Liver (tissue), 9 donors: Measurements from ENCODE around the gene DTYMK. TPM values are rescaled to one million over a fixed set of nuclear protein-coding genes. Genes with fewer than 3 reads are reported as not detected.

ENCODE experiments used
- DNase-seq: peaks from one replicate; pipeline ENCODE4 v3.0.0-alpha.2; 2017; ENCODE audit warnings: low spot score
- H3K27ac ChIP-seq, 2 donors: one replicate each; pipeline ENCODE4 v1.7.0; 2013; ENCODE audit warnings: inconsistent platforms in 2 of 2, low read length in 2 of 2, control low read depth in 1 of 2, low read depth in 1 of 2, mild to moderate bottlenecking in 1 of 2
- H3K27me3 ChIP-seq, 4 donors: one replicate each; pipeline versions ENCODE4 v1.6.1 to v1.7.0; 2013; ENCODE audit warnings: low read length in 3 of 4, inconsistent platforms in 1 of 4, mild to moderate bottlenecking in 1 of 4, moderate library complexity in 1 of 4; ENCODE audit not compliant: control insufficient read depth in 4 of 4, insufficient read depth in 4 of 4
- H3K36me3 ChIP-seq, 4 donors: one replicate each; pipeline versions ENCODE4 v1.6.1 to v1.7.0; 2013; ENCODE audit warnings: low read length in 3 of 4, mild to moderate bottlenecking in 3 of 4, low read depth in 1 of 4, moderate library complexity in 1 of 4; ENCODE audit not compliant: control insufficient read depth in 4 of 4, insufficient read depth in 3 of 4
- H3K4me1 ChIP-seq, 4 donors: one replicate each; pipeline versions ENCODE4 v1.6.1 to v1.7.0; 2013; ENCODE audit warnings: low read length in 3 of 4, mild to moderate bottlenecking in 3 of 4, moderate library complexity in 1 of 4; ENCODE audit not compliant: control insufficient read depth in 4 of 4, insufficient read depth in 4 of 4
- H3K4me3 ChIP-seq, 3 donors: one replicate each; pipeline versions ENCODE4 v1.6.1 to v1.7.0; 2013; ENCODE audit warnings: low read length in 3 of 3, control low read depth in 1 of 3, low read depth in 1 of 3, mild to moderate bottlenecking in 1 of 3
- H3K9ac ChIP-seq, 2 donors: one replicate each; pipeline ENCODE4 v1.7.0; 2013; ENCODE audit warnings: low read length in 2 of 2, mild to moderate bottlenecking in 2 of 2, moderate library complexity in 2 of 2, control low read depth in 1 of 2, low read depth in 1 of 2
- H3K9me3 ChIP-seq, 4 donors: one replicate each; pipeline versions ENCODE4 v1.6.1 to v1.7.0; 2013; ENCODE audit warnings: low read length in 3 of 4; ENCODE audit not compliant: control insufficient read depth in 4 of 4
- EGR1 ChIP-seq, 2 donors: IDR thresholded peaks; 2 replicates each; pipeline ENCODE4 v1.6.1; 2016 to 2018; ENCODE audit warnings: antibody characterized with exemption in 2 of 2, low read depth in 2 of 2
- FOXA1 ChIP-seq: IDR thresholded peaks from 2 replicates; pipeline ENCODE4 v1.6.1; 2016; ENCODE audit warnings: antibody characterized with exemption
- FOXA2 ChIP-seq: IDR thresholded peaks from 2 replicates; pipeline ENCODE4 v1.6.1; 2016; ENCODE audit warnings: antibody characterized with exemption
- GABPA ChIP-seq, 2 donors: IDR thresholded peaks in 1 of 2; conservative IDR thresholded peaks in 1 of 2; 2 replicates each; pipeline ENCODE4 v1.6.1; 2016; ENCODE audit warnings: antibody characterized with exemption in 2 of 2, mild to moderate bottlenecking in 1 of 2, moderate library complexity in 1 of 2
- HNF4A ChIP-seq, 2 donors: conservative IDR thresholded peaks; 2 replicates each; pipeline ENCODE4 v1.6.1; 2016; ENCODE audit warnings: antibody characterized with exemption in 2 of 2, mild to moderate bottlenecking in 2 of 2
- HNF4G ChIP-seq: IDR thresholded peaks from 2 replicates; pipeline ENCODE4 v1.6.1; 2016; ENCODE audit warnings: antibody characterized with exemption
- JUND ChIP-seq, 2 donors: IDR thresholded peaks; 2 replicates each; pipeline ENCODE4 v1.6.1; 2016; ENCODE audit warnings: antibody characterized with exemption in 2 of 2
- NR2F2 ChIP-seq: IDR thresholded peaks from 2 replicates; pipeline ENCODE4 v1.6.1; 2016; ENCODE audit warnings: antibody characterized with exemption
- RAD21 ChIP-seq, 2 donors: IDR thresholded peaks; 2 replicates each; pipeline ENCODE4 v1.6.1; 2016; ENCODE audit warnings: antibody characterized with exemption in 2 of 2, mild to moderate bottlenecking in 2 of 2
- RXRA ChIP-seq, 2 donors: IDR thresholded peaks; 2 replicates each; pipeline ENCODE4 v1.6.1; 2017 to 2018; ENCODE audit warnings: antibody characterized with exemption in 2 of 2, mild to moderate bottlenecking in 1 of 2
- SP1 ChIP-seq: IDR thresholded peaks from 2 replicates; pipeline ENCODE4 v1.6.1; 2018; ENCODE audit warnings: antibody characterized with exemption, mild to moderate bottlenecking
- TAF1 ChIP-seq: conservative IDR thresholded peaks from 2 replicates; pipeline ENCODE4 v1.6.1; 2016; ENCODE audit warnings: antibody characterized with exemption, mild to moderate bottlenecking
- YY1 ChIP-seq: IDR thresholded peaks from 2 replicates; pipeline ENCODE4 v1.6.1; 2016; ENCODE audit warnings: antibody characterized with exemption, mild to moderate bottlenecking
- WGBS: extraction: QIAGEN DNeasy Blood & Tissue Kit; methylation state at CpG from one replicate; pipeline ENCODE4 v1.1.7; 2013; 5-methylcytosine and 5-hydroxymethylcytosine counted together
- polyA plus RNA-seq, 2 donors: library from polyadenylated mRNA; stranded (reverse) in 1 of 2; unstranded in 1 of 2; fragments of 200-250 nt in 1 of 2; fragments of >200 nt in 1 of 2; fragmentation: Nextera tagmentation in 1 of 2; extraction: Ambion mirVana in 1 of 2; gene quantifications; one replicate each; pipeline versions ENCODE4 v1.2.1 to v1.2.3, GENCODE V29; 2013 to 2015
- total RNA-seq, 2 donors: library from RNA; depleted of rRNA; stranded (reverse); fragments of >200 nt; gene quantifications; one replicate each; pipeline ENCODE4 v1.2.3, GENCODE V29; 2014
- TF ChIP-seq, protein P1 (sequence below): IDR thresholded peaks from 2 replicates; pipeline ENCODE4 v1.6.1; 2016; ENCODE audit warnings: antibody characterized with exemption, mild to moderate bottlenecking
- TF ChIP-seq, protein P2 (sequence below): IDR thresholded peaks from 2 replicates; pipeline ENCODE4 v1.6.1; 2016; ENCODE audit warnings: antibody characterized with exemption
- TF ChIP-seq, protein P3 (sequence below): IDR thresholded peaks from 2 replicates; pipeline ENCODE4 v1.6.1; 2016; ENCODE audit warnings: antibody characterized with exemption
- TF ChIP-seq, protein P4 (sequence below): IDR thresholded peaks from 2 replicates; pipeline ENCODE4 v1.6.1; 2016; ENCODE audit warnings: antibody characterized with exemption
- TF ChIP-seq, protein P5 (sequence below): fragments of 150-350 bp; IDR thresholded peaks from 2 replicates; pipeline ENCODE4 v1.5.1; 2017; ENCODE audit warnings: improper control_type of control experiment, low read depth, low read length; ENCODE audit not compliant: missing input control
- donor health status: healthy.
- donor health status: healthy.
- donor health status: healthy.
- donor health status: healthy.
- donor health status: healthy.

The DTYMK gene
- total and polyA plus RNA-seq, 4 donors: 5.5 to 17.7 (median 14.5) TPM

DNA sequence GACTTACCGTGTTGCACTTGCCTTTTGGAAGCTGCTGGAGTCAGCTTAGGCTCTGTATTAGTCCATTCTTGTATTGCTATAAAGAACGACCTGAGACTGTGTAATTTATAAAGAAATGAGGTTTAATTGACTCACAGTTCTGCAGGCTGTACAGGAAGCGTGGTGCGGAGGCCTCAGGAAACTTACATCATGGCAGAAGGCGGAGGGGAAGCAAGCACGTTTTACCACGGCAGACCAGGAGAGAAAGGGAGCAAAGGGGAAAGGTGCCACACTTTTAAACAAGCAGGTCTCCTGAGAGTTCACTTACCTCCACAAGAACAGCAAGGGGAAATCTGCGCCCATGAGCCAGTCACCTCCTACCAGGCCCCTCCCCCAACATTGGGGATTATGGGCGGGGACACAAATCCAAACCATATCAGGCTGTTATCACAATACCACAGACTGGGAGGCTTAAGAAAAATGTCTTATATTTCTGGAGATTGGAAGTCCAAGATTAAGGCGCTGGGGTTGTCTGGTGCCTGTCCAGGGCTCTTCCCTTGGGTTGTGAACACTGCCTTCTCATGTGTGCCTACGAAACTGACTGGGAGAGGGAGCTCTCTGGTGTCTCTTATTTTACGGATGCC lies 44.2 kb upstream of the DTYMK start:
- Histone ChIP-seq H3K27me3 (no peaks in the 10 kb centered on the region), H3K27ac (no peak overlapping the region), H3K9ac (no peak overlapping the region), H3K4me3 (no peak overlapping the region), H3K4me1 (peaks cover 2 to 15% (median 8%) of the 10 kb centered on the region in 4 donors), H3K36me3 (no peaks in the 10 kb centered on the region), H3K9me3 (no peaks in the 10 kb centered on the region)
- TF ChIP-seq HNF4A (conservative IDR thresholded peaks at IDR 0.05) (no peak), JUND (IDR thresholded peaks at IDR 0.05) (no peak), GABPA (IDR thresholded peaks at IDR 0.05 in 1 of 2, conservative IDR thresholded peaks at IDR 0.05 in 1 of 2) (no peak), EGR1 (IDR thresholded peaks at IDR 0.05; ENCODE audit: low read depth in 2 of 2) (no peak), FOXA1 (no peak), TAF1 (no peak), YY1 (no peak), SP1 (no peak), RXRA (IDR thresholded peaks at IDR 0.05) (no peak), FOXA2 (no peak), HNF4G (no peak), RAD21 (IDR thresholded peaks at IDR 0.05) (no peak), NR2F2 (no peak)
- TF ChIP-seq, protein P1, sequence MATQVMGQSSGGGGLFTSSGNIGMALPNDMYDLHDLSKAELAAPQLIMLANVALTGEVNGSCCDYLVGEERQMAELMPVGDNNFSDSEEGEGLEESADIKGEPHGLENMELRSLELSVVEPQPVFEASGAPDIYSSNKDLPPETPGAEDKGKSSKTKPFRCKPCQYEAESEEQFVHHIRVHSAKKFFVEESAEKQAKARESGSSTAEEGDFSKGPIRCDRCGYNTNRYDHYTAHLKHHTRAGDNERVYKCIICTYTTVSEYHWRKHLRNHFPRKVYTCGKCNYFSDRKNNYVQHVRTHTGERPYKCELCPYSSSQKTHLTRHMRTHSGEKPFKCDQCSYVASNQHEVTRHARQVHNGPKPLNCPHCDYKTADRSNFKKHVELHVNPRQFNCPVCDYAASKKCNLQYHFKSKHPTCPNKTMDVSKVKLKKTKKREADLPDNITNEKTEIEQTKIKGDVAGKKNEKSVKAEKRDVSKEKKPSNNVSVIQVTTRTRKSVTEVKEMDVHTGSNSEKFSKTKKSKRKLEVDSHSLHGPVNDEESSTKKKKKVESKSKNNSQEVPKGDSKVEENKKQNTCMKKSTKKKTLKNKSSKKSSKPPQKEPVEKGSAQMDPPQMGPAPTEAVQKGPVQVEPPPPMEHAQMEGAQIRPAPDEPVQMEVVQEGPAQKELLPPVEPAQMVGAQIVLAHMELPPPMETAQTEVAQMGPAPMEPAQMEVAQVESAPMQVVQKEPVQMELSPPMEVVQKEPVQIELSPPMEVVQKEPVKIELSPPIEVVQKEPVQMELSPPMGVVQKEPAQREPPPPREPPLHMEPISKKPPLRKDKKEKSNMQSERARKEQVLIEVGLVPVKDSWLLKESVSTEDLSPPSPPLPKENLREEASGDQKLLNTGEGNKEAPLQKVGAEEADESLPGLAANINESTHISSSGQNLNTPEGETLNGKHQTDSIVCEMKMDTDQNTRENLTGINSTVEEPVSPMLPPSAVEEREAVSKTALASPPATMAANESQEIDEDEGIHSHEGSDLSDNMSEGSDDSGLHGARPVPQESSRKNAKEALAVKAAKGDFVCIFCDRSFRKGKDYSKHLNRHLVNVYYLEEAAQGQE: no peak
- TF ChIP-seq, protein P2, sequence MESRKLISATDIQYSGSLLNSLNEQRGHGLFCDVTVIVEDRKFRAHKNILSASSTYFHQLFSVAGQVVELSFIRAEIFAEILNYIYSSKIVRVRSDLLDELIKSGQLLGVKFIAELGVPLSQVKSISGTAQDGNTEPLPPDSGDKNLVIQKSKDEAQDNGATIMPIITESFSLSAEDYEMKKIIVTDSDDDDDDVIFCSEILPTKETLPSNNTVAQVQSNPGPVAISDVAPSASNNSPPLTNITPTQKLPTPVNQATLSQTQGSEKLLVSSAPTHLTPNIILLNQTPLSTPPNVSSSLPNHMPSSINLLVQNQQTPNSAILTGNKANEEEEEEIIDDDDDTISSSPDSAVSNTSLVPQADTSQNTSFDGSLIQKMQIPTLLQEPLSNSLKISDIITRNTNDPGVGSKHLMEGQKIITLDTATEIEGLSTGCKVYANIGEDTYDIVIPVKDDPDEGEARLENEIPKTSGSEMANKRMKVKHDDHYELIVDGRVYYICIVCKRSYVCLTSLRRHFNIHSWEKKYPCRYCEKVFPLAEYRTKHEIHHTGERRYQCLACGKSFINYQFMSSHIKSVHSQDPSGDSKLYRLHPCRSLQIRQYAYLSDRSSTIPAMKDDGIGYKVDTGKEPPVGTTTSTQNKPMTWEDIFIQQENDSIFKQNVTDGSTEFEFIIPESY: no peak
- TF ChIP-seq, protein P3, sequence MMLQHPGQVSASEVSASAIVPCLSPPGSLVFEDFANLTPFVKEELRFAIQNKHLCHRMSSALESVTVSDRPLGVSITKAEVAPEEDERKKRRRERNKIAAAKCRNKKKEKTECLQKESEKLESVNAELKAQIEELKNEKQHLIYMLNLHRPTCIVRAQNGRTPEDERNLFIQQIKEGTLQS: no peak
- TF ChIP-seq, protein P4, sequence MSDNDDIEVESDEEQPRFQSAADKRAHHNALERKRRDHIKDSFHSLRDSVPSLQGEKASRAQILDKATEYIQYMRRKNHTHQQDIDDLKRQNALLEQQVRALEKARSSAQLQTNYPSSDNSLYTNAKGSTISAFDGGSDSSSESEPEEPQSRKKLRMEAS: no peak
- TF ChIP-seq, protein P5, sequence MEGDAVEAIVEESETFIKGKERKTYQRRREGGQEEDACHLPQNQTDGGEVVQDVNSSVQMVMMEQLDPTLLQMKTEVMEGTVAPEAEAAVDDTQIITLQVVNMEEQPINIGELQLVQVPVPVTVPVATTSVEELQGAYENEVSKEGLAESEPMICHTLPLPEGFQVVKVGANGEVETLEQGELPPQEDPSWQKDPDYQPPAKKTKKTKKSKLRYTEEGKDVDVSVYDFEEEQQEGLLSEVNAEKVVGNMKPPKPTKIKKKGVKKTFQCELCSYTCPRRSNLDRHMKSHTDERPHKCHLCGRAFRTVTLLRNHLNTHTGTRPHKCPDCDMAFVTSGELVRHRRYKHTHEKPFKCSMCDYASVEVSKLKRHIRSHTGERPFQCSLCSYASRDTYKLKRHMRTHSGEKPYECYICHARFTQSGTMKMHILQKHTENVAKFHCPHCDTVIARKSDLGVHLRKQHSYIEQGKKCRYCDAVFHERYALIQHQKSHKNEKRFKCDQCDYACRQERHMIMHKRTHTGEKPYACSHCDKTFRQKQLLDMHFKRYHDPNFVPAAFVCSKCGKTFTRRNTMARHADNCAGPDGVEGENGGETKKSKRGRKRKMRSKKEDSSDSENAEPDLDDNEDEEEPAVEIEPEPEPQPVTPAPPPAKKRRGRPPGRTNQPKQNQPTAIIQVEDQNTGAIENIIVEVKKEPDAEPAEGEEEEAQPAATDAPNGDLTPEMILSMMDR: no peak
- WGBS: 85% methylated on average over 12 of the region's 12 CpGs
- no peak for DNase-seq
